AG04450 (cell line): ENCODE results near the gene LSS. TPM values are rescaled to one million over a fixed set of nuclear protein-coding genes. Genes with fewer than 3 reads are reported as not detected.

Experiments used
- CTCF ChIA-PET: fragments of 300-600, 350-600 bp; formaldehyde crosslinking; extraction: SDS; loops from one replicate; lab custom pipeline; 2022; ENCODE audit warnings: antibody characterized with exemption, inconsistent platforms; lab: Charles Lee
- POLR2A ChIA-PET: fragments of 350-600 bp; formaldehyde crosslinking; extraction: SDS; loops from one replicate; lab custom pipeline; 2021; ENCODE audit warnings: antibody characterized with exemption, inconsistent platforms; lab: Yijun Ruan, JAX
- DNase-seq: peaks from one replicate; pipeline ENCODE4 v3.0.0-alpha.2; 2011; ENCODE audit warnings: low read depth, low spot score
- H3K27ac ChIP-seq: one replicate; pipeline ENCODE4 v1.5.1; 2012; ENCODE audit warnings: low read depth, low read length, control low read depth
- H3K27me3 ChIP-seq: one replicate; pipeline ENCODE4 v1.6.0; 2012; ENCODE audit warnings: low read length; ENCODE audit not compliant: control insufficient read depth, insufficient read depth
- H3K4me3 ChIP-seq: 2 replicates; pipeline ENCODE4 v1.5.1; 2011; ENCODE audit warnings: mild to moderate bottlenecking, low read depth, low read length, control low read depth
- H3K9me3 ChIP-seq: 2 replicates; pipeline ENCODE4 v1.5.1; 2012; ENCODE audit warnings: low read length; ENCODE audit not compliant: control insufficient read depth, insufficient read depth
- CTCF ChIP-seq: IDR thresholded peaks from 2 replicates; pipeline ENCODE4 v1.5.1; 2011; ENCODE audit warnings: low read depth, low read length, control low read depth, inconsistent platforms
- polyA plus RNA-seq: library from polyadenylated mRNA; depleted of rRNA; stranded (reverse); fragments of >200 nt; gene quantifications from 2 replicates; pipeline ENCODE4 v1.2.3, GENCODE V29; 2011

Gene LSS
- polyA plus RNA-seq, 1 experiment: 49.0 TPM

GRCh38 chr21:46266946-46267345, 38.4 kb upstream of the LSS start:
- ChIA-PET CTCF (no interaction called here), POLR2A (no interaction called here)
- no peak for DNase-seq
- Histone ChIP-seq H3K4me3 (no peak overlapping the region), H3K9me3 (no peaks in the 10 kb centered on the region; the same call in 1 of the 2 replicates), H3K27ac (no peak overlapping the region), H3K27me3 (no peaks in the 10 kb centered on the region)
- TF ChIP-seq CTCF: no peak

GRCh38 chr21:46265736-46266525, 37.4 kb upstream of the LSS start:
- no peak for TF ChIP-seq CTCF
- no peak for DNase-seq
- POLR2A ChIA-PET: no interaction called here
- no peak overlapping the region for H3K27ac ChIP-seq
- CTCF ChIA-PET: no interaction called here
- no peak overlapping the region for H3K4me3 ChIP-seq
- H3K27me3 ChIP-seq: no peaks in the 10 kb centered on the region
- no peaks in the 10 kb centered on the region; the same call in 1 of the 2 replicates for H3K9me3 ChIP-seq

- Histone ChIP-seq H3K27me3 (no peaks in the 10 kb centered on the region), H3K9me3 (no peaks in the 10 kb centered on the region; the same call in 1 of the 2 replicates), H3K27ac (no peak overlapping the region), H3K4me3 (no peak overlapping the region)
- no peak for DNase-seq
- ChIA-PET CTCF (no interaction called here), POLR2A (interaction anchor here (0.6 kb wide), 1 partner anchor 66 kb away, joined by 8 read pairs; no protein-coding TSS in a partner anchor)
- TF ChIP-seq CTCF: no peak
Observed at GRCh38 chr21:46264690-46265144, 36.1 kb upstream of the LSS start.

GRCh38 chr21:46264046-46264689, 35.6 kb upstream of the LSS start:
- DNase-seq: no peak
- Histone ChIP-seq H3K9me3 (no peaks in the 10 kb centered on the region; the same call in 1 of the 2 replicates), H3K27ac (no peak overlapping the region), H3K4me3 (no peak overlapping the region), H3K27me3 (no peaks in the 10 kb centered on the region)
- ChIA-PET POLR2A (no interaction called here), CTCF (no interaction called here)
- TF ChIP-seq CTCF: no peak
